Measurements from ENCODE around the gene POLR2I. TPM values are rescaled to one million over a fixed set of nuclear protein-coding genes. Genes with fewer than 3 reads are reported as not detected.

POLR2I gene
- total RNA-seq, 1 donor from 2014 or later: 58.5 TPM

GRCh38 chr19:36121486-36122124, 6.9 kb upstream of the POLR2I start:
- H3K36me3 ChIP-seq (ENCODE audit: control insufficient read depth, insufficient read depth, low read length): no peaks in the 10 kb centered on the region
- DNase-seq (ENCODE audit: low read depth): no peak
- no peaks in the 10 kb centered on the region for H3K27me3 ChIP-seq (ENCODE audit: control insufficient read depth, insufficient read depth, low read length)
- TF ChIP-seq CTCF (IDR thresholded peaks at IDR 0.05; ENCODE audit: insufficient read depth, low read length, poor library complexity, severe bottlenecking): no peak
- H3K4me3 ChIP-seq (ENCODE audit: low read depth, low read length): no peak overlapping the region

- DNase-seq (ENCODE audit: low read depth): no peak
- TF ChIP-seq CTCF (IDR thresholded peaks at IDR 0.05; ENCODE audit: insufficient read depth, low read length, poor library complexity, severe bottlenecking): no peak
- Histone ChIP-seq H3K4me3 (ENCODE audit: low read depth, low read length) (no peak overlapping the region), H3K36me3 (ENCODE audit: control insufficient read depth, insufficient read depth, low read length) (no peaks in the 10 kb centered on the region), H3K27me3 (ENCODE audit: control insufficient read depth, insufficient read depth, low read length) (no peaks in the 10 kb centered on the region)
Measured at GRCh38 chr19:36120984-36121358, 6.3 kb upstream of the POLR2I start.

- no peak for DNase-seq (ENCODE audit: low read depth)
- H3K4me3 ChIP-seq (ENCODE audit: low read depth, low read length): no peak overlapping the region
- no peaks in the 10 kb centered on the region for H3K27me3 ChIP-seq (ENCODE audit: control insufficient read depth, insufficient read depth, low read length)
- no peaks in the 10 kb centered on the region for H3K36me3 ChIP-seq (ENCODE audit: control insufficient read depth, insufficient read depth, low read length)
- no peak for TF ChIP-seq CTCF (IDR thresholded peaks at IDR 0.05; ENCODE audit: insufficient read depth, low read length, poor library complexity, severe bottlenecking)
Measured at GRCh38 chr19:36120092-36120983, 5.7 kb upstream of the POLR2I start.

- Histone ChIP-seq H3K27me3 (ENCODE audit: control insufficient read depth, insufficient read depth, low read length) (no peaks in the 10 kb centered on the region), H3K4me3 (ENCODE audit: low read depth, low read length) (peak overlapping the region; percentile 74), H3K36me3 (ENCODE audit: control insufficient read depth, insufficient read depth, low read length) (no peaks in the 10 kb centered on the region)
- no peak for TF ChIP-seq CTCF (IDR thresholded peaks at IDR 0.05; ENCODE audit: insufficient read depth, low read length, poor library complexity, severe bottlenecking)
- no peak for DNase-seq (ENCODE audit: low read depth)
Measured at GRCh38 chr19:36116344-36116637, 1.6 kb upstream of the POLR2I start.

GRCh38 chr19:36115453-36116343, 1.0 kb upstream of the POLR2I start, which contains the start of gene TBCB:
TBCB (plus strand) TSS chr19:36115468; CDS start chr19:36115561, 93 bp downstream.
- no peak for DNase-seq (ENCODE audit: low read depth)
- Histone ChIP-seq H3K4me3 (ENCODE audit: low read depth, low read length) (peak within 1 kb of the TSS; percentile 74), H3K27me3 (ENCODE audit: control insufficient read depth, insufficient read depth, low read length) (no peaks in the 10 kb centered on the region), H3K36me3 (ENCODE audit: control insufficient read depth, insufficient read depth, low read length) (no peaks in the 10 kb centered on the region)
- no peak for TF ChIP-seq CTCF (IDR thresholded peaks at IDR 0.05; ENCODE audit: insufficient read depth, low read length, poor library complexity, severe bottlenecking)
